Glutamatergic neuron (in vitro differentiated cells): ENCODE measurements around the gene AICDA. TPM values are rescaled to one million over a fixed set of nuclear protein-coding genes. Genes with fewer than 3 reads are reported as not detected.
"Not testable (repeated sequence)": the region's sequence is repeated elsewhere in the genome, so short reads cannot be mapped to it uniquely, and the experiment has no call there.

Source experiments
- DNase-seq: peaks from one replicate; pipeline ENCODE4 v3.0.0; 2022
- H3K27ac Mint-ChIP-seq: one replicate; pipeline ENCODE4 v1.8.0; 2020; ENCODE audit warnings: mild to moderate bottlenecking, mixed read lengths, inconsistent platforms; ENCODE audit not compliant: unreplicated experiment
- H3K27me3 Mint-ChIP-seq: one replicate; pipeline ENCODE4 v1.8.0; 2020; ENCODE audit warnings: mild to moderate bottlenecking, moderate library complexity, mixed read lengths, inconsistent platforms; ENCODE audit not compliant: unreplicated experiment
- H3K36me3 Mint-ChIP-seq: one replicate; pipeline ENCODE4 v1.8.0; 2020; ENCODE audit warnings: mild to moderate bottlenecking, mixed read lengths, inconsistent platforms; ENCODE audit not compliant: unreplicated experiment
- H3K4me1 Mint-ChIP-seq: one replicate; pipeline ENCODE4 v1.8.0; 2020; ENCODE audit warnings: mild to moderate bottlenecking, low read depth, mixed read lengths, inconsistent platforms; ENCODE audit not compliant: unreplicated experiment
- H3K4me3 Mint-ChIP-seq: one replicate; pipeline ENCODE4 v1.8.0; 2020; ENCODE audit warnings: mild to moderate bottlenecking, mixed read lengths, inconsistent platforms; ENCODE audit not compliant: unreplicated experiment
- H3K9me3 Mint-ChIP-seq: one replicate; pipeline ENCODE4 v1.8.0; 2020; ENCODE audit warnings: mild to moderate bottlenecking, moderate library complexity, mixed read lengths, inconsistent platforms; ENCODE audit not compliant: unreplicated experiment
- total RNA-seq: library from RNA; stranded (reverse); fragmentation: NEBNext Ultra II Directional; extraction: Animal tissue kit (Norgen Biotek cat#: 25700); gene quantifications from one replicate; pipeline ENCODE4 v1.2.1, GENCODE V29; 2021; ENCODE audit not compliant: unreplicated experiment
- TF ChIP-seq, protein P1 (sequence below): fragments of 200-600 bp; sonication (generic); IDR thresholded peaks from one replicate; pipeline ENCODE4 v1.5.0; 2021; ENCODE audit not compliant: partially characterized antibody, unreplicated experiment

The AICDA gene
- total RNA-seq, 1 donor from 2014 or later = not detected

DNA sequence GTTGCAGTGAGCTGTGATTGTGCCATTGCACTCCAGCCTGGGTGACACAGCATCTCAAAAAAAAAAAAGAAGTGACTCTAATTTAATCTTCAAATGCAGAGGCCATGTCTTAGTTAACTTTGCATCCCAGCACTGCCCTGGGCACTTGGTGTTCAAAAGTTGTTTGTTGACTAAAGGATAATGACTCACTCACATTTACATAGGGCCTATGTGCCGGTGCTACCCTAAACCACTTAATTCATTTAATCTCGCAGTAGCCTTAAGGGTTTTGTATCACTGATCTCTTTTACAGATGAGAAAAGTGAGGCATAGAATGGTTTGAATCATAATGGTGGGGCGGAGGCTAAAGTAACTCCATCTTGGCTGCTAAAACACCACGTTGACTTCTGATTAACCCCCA, 26.3 kb upstream of the AICDA start:
- no peak overlapping the region for H3K27ac Mint-ChIP-seq
- peaks cover 20% of the 10 kb centered on the region for H3K4me1 Mint-ChIP-seq
- H3K9me3 Mint-ChIP-seq = peaks cover 5% of the 10 kb centered on the region
- DNase-seq = no peak
- no peak overlapping the region for H3K4me3 Mint-ChIP-seq
- TF ChIP-seq, protein P1, sequence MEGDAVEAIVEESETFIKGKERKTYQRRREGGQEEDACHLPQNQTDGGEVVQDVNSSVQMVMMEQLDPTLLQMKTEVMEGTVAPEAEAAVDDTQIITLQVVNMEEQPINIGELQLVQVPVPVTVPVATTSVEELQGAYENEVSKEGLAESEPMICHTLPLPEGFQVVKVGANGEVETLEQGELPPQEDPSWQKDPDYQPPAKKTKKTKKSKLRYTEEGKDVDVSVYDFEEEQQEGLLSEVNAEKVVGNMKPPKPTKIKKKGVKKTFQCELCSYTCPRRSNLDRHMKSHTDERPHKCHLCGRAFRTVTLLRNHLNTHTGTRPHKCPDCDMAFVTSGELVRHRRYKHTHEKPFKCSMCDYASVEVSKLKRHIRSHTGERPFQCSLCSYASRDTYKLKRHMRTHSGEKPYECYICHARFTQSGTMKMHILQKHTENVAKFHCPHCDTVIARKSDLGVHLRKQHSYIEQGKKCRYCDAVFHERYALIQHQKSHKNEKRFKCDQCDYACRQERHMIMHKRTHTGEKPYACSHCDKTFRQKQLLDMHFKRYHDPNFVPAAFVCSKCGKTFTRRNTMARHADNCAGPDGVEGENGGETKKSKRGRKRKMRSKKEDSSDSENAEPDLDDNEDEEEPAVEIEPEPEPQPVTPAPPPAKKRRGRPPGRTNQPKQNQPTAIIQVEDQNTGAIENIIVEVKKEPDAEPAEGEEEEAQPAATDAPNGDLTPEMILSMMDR = no peak
- H3K36me3 Mint-ChIP-seq = no peaks in the 10 kb centered on the region
- H3K27me3 Mint-ChIP-seq = no peaks in the 10 kb centered on the region

DNA sequence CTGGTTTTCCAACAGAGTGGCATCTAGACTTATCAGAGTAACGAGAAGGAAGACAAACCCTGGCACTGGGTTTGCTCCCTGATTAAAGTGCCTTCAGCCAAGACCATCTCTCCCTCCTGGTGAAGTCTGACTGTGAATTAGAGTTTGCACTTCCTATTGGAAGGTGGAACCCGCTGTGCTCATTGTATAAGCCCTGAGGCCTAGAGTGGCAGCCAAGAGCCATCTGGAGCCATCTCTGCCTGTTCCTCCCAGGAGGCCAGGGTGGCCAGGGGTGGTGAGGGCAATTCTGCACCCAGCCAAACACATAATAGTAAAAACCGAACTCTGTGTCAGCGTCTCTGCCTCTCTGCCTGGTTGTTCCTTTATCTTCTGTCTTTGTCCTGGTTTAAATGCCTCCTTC, 25.0 kb upstream of the AICDA start:
- H3K36me3 Mint-ChIP-seq = no peaks in the 10 kb centered on the region
- peaks cover 5% of the 10 kb centered on the region for H3K9me3 Mint-ChIP-seq
- DNase-seq = no peak
- no peak overlapping the region for H3K27ac Mint-ChIP-seq
- no peaks in the 10 kb centered on the region for H3K27me3 Mint-ChIP-seq
- TF ChIP-seq, protein P1 = no peak
- H3K4me1 Mint-ChIP-seq = peaks cover 22% of the 10 kb centered on the region
- no peak overlapping the region for H3K4me3 Mint-ChIP-seq

DNA sequence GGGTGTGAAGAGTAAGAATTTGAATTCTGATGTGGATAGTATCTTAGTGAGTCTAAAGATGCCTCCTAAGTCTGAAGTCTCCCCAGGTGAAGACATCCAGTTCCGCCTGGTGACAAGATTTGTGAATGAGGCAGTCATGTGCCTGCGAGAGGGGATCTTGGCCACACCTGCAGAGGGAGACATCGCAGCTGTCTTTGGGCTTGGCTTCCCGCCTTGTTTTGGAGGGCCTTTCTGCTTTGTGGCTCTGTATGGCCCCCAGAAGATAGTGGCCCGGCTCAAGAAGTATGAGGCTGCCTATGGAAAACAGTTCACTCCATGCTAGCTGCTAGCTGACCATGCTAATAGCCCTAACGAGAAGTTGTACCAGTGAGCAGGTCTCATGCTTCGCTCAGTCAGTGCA, 24.6 kb upstream of the AICDA start:
- no peak overlapping the region for H3K27ac Mint-ChIP-seq

DNA sequence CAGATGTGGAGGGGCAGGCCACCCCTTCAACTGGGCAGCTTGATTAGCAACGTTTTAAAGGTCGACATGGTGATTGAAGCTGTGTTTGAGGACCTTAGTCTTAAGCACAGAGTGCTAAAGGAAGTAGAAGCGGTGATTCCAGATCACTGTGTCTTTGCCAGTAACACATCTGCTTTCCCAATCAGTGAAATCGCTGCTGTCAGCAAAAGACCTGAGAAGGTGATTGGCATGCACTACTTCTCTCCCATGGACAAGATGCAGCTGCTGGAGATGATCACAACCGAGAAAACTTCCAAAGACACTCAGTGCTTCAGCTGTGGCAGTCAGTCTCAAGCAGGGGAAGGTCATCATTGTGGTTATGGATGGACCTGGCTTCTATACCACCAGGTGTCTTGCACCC, 23.9 kb upstream of the AICDA start:
- Mint-ChIP-seq H3K36me3 (no peaks in the 10 kb centered on the region), H3K4me1 (peaks cover 22% of the 10 kb centered on the region), H3K27me3 (no peaks in the 10 kb centered on the region), H3K27ac (no peak overlapping the region), H3K9me3 (peaks cover 5% of the 10 kb centered on the region), H3K4me3 (no peak overlapping the region)
- TF ChIP-seq, protein P1 = no peak
- no peak for DNase-seq

More for the DNA sequence above, 24.6 kb upstream of the AICDA start:
- Mint-ChIP-seq H3K27me3 (no peaks in the 10 kb centered on the region), H3K4me1 (peaks cover 22% of the 10 kb centered on the region), H3K9me3 (peaks cover 5% of the 10 kb centered on the region), H3K36me3 (no peaks in the 10 kb centered on the region), H3K4me3 (no peak overlapping the region)
- DNase-seq = no peak
- TF ChIP-seq, protein P1 = no peak

DNA sequence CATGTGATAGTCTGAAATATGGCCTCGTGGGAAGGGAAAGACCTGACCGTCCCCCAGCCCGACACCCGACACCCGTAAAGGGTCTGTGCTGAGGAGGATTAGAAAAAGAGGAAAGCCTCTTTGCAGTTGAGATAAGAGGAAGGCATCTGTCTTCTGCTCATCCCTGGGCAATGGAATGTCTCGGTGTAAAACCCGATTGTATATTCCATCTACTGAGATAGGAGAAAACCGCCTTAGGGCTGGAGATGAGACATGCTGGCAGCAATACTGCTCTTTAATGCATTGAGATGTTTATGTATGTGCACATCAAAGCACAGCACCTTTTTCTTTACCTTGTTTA, 23.3 kb upstream of the AICDA start:
- DNase-seq, H3K9me3 Mint-ChIP-seq, H3K27me3 Mint-ChIP-seq, H3K27ac Mint-ChIP-seq, H3K36me3 Mint-ChIP-seq: not testable (repeated sequence)
- Mint-ChIP-seq H3K4me3 (peak overlapping the region; percentile 39), H3K4me1 (peaks cover 22% of the 10 kb centered on the region)

DNA sequence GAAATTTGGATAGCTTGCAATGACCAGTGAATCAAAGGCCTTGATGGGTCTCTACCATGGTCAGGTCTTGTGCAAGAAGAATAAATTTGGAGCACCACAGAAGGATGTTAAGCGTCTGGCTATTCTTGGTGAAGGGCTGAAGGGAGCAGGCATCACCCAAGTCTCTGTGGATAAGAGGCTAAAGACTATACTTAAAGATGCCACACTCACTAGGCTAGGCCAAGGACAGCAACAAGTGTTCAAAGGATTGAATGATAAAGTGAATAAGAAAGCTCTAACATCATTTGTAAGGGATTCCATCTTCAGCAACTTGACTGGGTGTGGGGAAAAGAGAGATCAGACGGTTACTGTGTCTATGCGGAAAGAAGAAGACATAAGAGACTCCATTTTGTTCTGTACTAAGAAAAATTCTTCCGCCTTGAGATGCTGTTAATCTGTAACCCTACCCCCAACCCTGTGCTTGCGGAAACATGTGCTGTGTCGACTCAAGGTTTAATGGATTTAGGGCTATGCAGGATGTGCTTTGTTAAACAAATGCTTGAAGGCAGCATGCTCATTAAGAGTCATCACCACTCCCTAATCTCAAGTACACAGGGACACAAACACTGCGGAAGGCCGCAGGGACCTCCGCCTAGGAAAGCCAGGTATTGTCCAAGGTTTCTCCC, 22.8 kb upstream of the AICDA start:
- H3K27me3 Mint-ChIP-seq, H3K4me3 Mint-ChIP-seq, H3K27ac Mint-ChIP-seq, DNase-seq, H3K9me3 Mint-ChIP-seq, H3K36me3 Mint-ChIP-seq: not testable (repeated sequence)
- H3K4me1 Mint-ChIP-seq = peaks cover 22% of the 10 kb centered on the region
